Gastrocnemius medialis (tissue), 4 donors: ENCODE data around the gene KCNJ9.

Experiments
- CTCF ChIP-seq, 5 experiments: fragments of 450-650 bp in 3 of 5; fragments of 200-600 bp in 2 of 5; sonication (generic) in 2 of 5; IDR thresholded peaks in 4 of 5; conservative IDR thresholded peaks in 1 of 5; 1 replicate in 4 of 5; 2 replicates in 1 of 5; pipeline ENCODE4 v1.5.1; 2016 to 2019; ENCODE audit warnings: antibody characterized with exemption in 5 of 5, mild to moderate bottlenecking in 3 of 5, moderate library complexity in 3 of 5
- POLR2A ChIP-seq, 2 donors: fragments of 450-650 bp; IDR thresholded peaks; one replicate each; pipeline ENCODE4 v1.6.1; 2017; ENCODE audit warnings: antibody characterized with exemption in 2 of 2, mild to moderate bottlenecking in 2 of 2, moderate library complexity in 2 of 2

- TF ChIP-seq POLR2A (IDR thresholded peaks at IDR 0.05) = no peak
- no peak for TF ChIP-seq CTCF (IDR thresholded peaks at IDR 0.05 in 4 of 5, conservative IDR thresholded peaks at IDR 0.05 in 1 of 5)
Observed at GRCh38 chr1:160069460-160070231, 11.7 kb upstream of the KCNJ9 start, which contains the start of gene KCNJ10.
